GM21723 (cell line): ENCODE results near the gene VAT1L.

Experiments
- ATAC-seq: cut with Tn5 transposase; IDR thresholded peaks from one replicate; pipeline ENCODE4 v1.9.1; 2021; ENCODE audit warnings: mild to moderate bottlenecking, moderate library complexity; ENCODE audit not compliant: unreplicated experiment

The VAT1L gene

GRCh38 chr16:77905374-77905920, 117.1 kb downstream of the VAT1L start:
- no peak for ATAC-seq

GRCh38 chr16:77910021-77910420, 121.7 kb downstream of the VAT1L start:
- no peak for ATAC-seq

- ATAC-seq, result no peak
Observed at GRCh38 chr16:77912617-77913016, 124.3 kb downstream of the VAT1L start.

- no peak for ATAC-seq
Observed at GRCh38 chr16:77913738-77914253, 125.4 kb downstream of the VAT1L start.

GRCh38 chr16:77916111-77916510, 127.7 kb downstream of the VAT1L start:
- no peak for ATAC-seq

- no peak for ATAC-seq
Observed at GRCh38 chr16:77917971-77918370, 129.6 kb downstream of the VAT1L start.

- ATAC-seq, result no peak
Observed at GRCh38 chr16:77918809-77919707, 130.7 kb downstream of the VAT1L start.

- no peak for ATAC-seq
Observed at GRCh38 chr16:77919761-77920415, 131.5 kb downstream of the VAT1L start.

- ATAC-seq, result no peak
Observed at GRCh38 chr16:77920984-77921383, 132.6 kb downstream of the VAT1L start.

- ATAC-seq, result no peak
Observed at GRCh38 chr16:77922228-77922754, 133.9 kb downstream of the VAT1L start.

GRCh38 chr16:77925531-77925930, 137.2 kb downstream of the VAT1L start:
- no peak for ATAC-seq

GRCh38 chr16:77928096-77928495, 139.7 kb downstream of the VAT1L start:
- ATAC-seq, result no peak

GRCh38 chr16:77929004-77929403, 140.6 kb downstream of the VAT1L start:
- no peak for ATAC-seq

GRCh38 chr16:77931058-77931457, 142.7 kb downstream of the VAT1L start:
- ATAC-seq, result no peak

- no peak for ATAC-seq
Observed at GRCh38 chr16:77937473-77938149, 149.2 kb downstream of the VAT1L start.

GRCh38 chr16:77938913-77939312, 150.5 kb downstream of the VAT1L start:
- ATAC-seq, result no peak

GRCh38 chr16:77939968-77940367, 151.6 kb downstream of the VAT1L start:
- ATAC-seq, result no peak

GRCh38 chr16:77943801-77944200, 155.4 kb downstream of the VAT1L start:
- no peak for ATAC-seq

- ATAC-seq, result no peak
Observed at GRCh38 chr16:77944631-77945030, 156.3 kb downstream of the VAT1L start.

GRCh38 chr16:77945126-77945525, 156.8 kb downstream of the VAT1L start:
- ATAC-seq, result no peak

GRCh38 chr16:77946823-77947222, 158.5 kb downstream of the VAT1L start:
- ATAC-seq, result no peak
